Tongue (tissue), 2 donors: ENCODE measurements around the gene HNRNPH2. TPM values are rescaled to one million over a fixed set of nuclear protein-coding genes. Genes with fewer than 3 reads are reported as not detected.

ENCODE experiments used
- DNase-seq: peaks from one replicate; pipeline ENCODE4 v3.0.0-alpha.2; 2015
- total RNA-seq: library from RNA; depleted of rRNA; stranded (reverse); fragments of >200 nt; gene quantifications from one replicate; pipeline ENCODE4 v1.2.3, GENCODE V29; 2014

The HNRNPH2 gene
- total RNA-seq, 1 donor from 2014 or later: 73.2 TPM

DNA sequence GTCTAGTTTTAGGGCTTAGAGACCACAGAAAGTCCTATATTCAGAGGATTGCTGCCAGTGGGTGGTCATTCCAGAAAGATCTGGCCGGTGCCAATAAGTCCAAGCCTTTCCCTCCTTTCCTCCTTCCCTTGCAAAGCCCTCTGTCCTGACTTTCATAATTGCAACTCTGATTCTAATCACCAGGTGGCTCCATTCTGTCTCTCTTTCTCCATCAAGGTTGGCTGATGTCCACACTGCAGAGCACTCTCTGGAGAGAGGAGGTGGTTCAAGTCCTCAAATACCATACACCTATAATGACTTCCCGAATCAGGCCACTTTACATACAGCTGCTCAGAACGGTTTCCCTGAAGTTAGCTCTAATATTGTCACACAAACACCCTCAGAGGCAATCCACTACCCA is 54.9 kb downstream of the HNRNPH2 start:
- peak; percentile 42 for DNase-seq

Other genes starting within 250 kb of the HNRNPH2 start
- gene DRP2, start 188.4 kb upstream of the HNRNPH2 start, total RNA-seq: 2.1 TPM
- gene TAF7L, start 116.9 kb upstream of the HNRNPH2 start, total RNA-seq: 0.82 TPM
- 7.9 TPM for gene TIMM8A, start 59.5 kb upstream of the HNRNPH2 start, total RNA-seq
- 3.6 TPM for gene BTK, start 22.0 kb upstream of the HNRNPH2 start, total RNA-seq
- gene RPL36A, start 17.2 kb upstream of the HNRNPH2 start, total RNA-seq: 198 TPM
- 18.9 TPM for gene GLA, start 297 bp upstream of the HNRNPH2 start, total RNA-seq
- 23.7 TPM for gene ARMCX4, start 77.2 kb downstream of the HNRNPH2 start, total RNA-seq
- 133 TPM for gene ARMCX1, start 142.3 kb downstream of the HNRNPH2 start, total RNA-seq
- 47.3 TPM for gene ARMCX6, start 209.8 kb downstream of the HNRNPH2 start, total RNA-seq
- 238 TPM for gene ARMCX3, start 214.9 kb downstream of the HNRNPH2 start, total RNA-seq